Measurements from ENCODE around the gene CLPTM1.

- TF ChIP-seq, protein P1, sequence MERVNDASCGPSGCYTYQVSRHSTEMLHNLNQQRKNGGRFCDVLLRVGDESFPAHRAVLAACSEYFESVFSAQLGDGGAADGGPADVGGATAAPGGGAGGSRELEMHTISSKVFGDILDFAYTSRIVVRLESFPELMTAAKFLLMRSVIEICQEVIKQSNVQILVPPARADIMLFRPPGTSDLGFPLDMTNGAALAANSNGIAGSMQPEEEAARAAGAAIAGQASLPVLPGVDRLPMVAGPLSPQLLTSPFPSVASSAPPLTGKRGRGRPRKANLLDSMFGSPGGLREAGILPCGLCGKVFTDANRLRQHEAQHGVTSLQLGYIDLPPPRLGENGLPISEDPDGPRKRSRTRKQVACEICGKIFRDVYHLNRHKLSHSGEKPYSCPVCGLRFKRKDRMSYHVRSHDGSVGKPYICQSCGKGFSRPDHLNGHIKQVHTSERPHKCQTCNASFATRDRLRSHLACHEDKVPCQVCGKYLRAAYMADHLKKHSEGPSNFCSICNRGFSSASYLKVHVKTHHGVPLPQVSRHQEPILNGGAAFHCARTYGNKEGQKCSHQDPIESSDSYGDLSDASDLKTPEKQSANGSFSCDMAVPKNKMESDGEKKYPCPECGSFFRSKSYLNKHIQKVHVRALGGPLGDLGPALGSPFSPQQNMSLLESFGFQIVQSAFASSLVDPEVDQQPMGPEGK (CRISPR knock-in tag; IDR thresholded peaks at IDR 0.05; ENCODE audit: borderline replicate concordance): no peak
- no peak for TF ChIP-seq TCF4 (CRISPR knock-in tag; IDR thresholded peaks at IDR 0.05; ENCODE audit: borderline replicate concordance)
- TF ChIP-seq OSR1 (CRISPR knock-in tag; IDR thresholded peaks at IDR 0.05): no peak
- TF ChIP-seq CSDC2 (CRISPR knock-in tag; IDR thresholded peaks at IDR 0.05): no peak
Observed at GRCh38 chr19:45040059-45040771, 85.0 kb downstream of the CLPTM1 start.
